PFSK-1 (cell line): ENCODE results near the gene SP3. TPM values are rescaled to one million over a fixed set of nuclear protein-coding genes. Genes with fewer than 3 reads are reported as not detected.
A peak's percentile ranks its signal among the peaks of the same experiment; 100 is the strongest.

Source experiments
- FOXP2 ChIP-seq: optimal IDR thresholded peaks from 2 replicates; pipeline ENCODE3; 2011; ENCODE audit warnings: borderline replicate concordance, control low read depth, inconsistent platforms; ENCODE audit not compliant: insufficient read depth; ENCODE audit errors: extremely low read length, extremely low read depth
- POLR2AphosphoS5 ChIP-seq: IDR thresholded peaks from 2 replicates; pipeline ENCODE4 v1.6.1; 2012; ENCODE audit warnings: low read depth, mild to moderate bottlenecking, control low read depth, low read length, moderate library complexity
- SIN3A ChIP-seq: IDR thresholded peaks from 2 replicates; pipeline ENCODE4 v1.6.1; 2012; ENCODE audit warnings: mild to moderate bottlenecking, low read length, moderate library complexity, borderline replicate concordance; ENCODE audit not compliant: insufficient read depth
- TAF1 ChIP-seq: IDR thresholded peaks from 2 replicates; pipeline ENCODE4 v1.6.1; 2012; ENCODE audit warnings: low read length, control low read depth, borderline replicate concordance; ENCODE audit not compliant: insufficient read depth
- polyA plus RNA-seq: library from polyadenylated mRNA; unstranded; fragments of >200 nt; gene quantifications from one replicate; pipeline ENCODE4 v1.2.1, GENCODE V29; 2012; ENCODE audit warnings: low read depth, missing spikeins; ENCODE audit not compliant: insufficient read length
- TF ChIP-seq, protein P1 (sequence below), 2 experiments: IDR thresholded peaks; 2 replicates each; pipeline versions ENCODE4 v1.6.1 to v1.8.0; 2011 to 2012; ENCODE audit warnings: low read depth in 2 of 2, low read length in 2 of 2, control low read depth in 1 of 2, inconsistent platforms in 1 of 2, mild to moderate bottlenecking in 1 of 2, moderate library complexity in 1 of 2; ENCODE audit not compliant: insufficient read depth in 1 of 2

The SP3 gene
- polyA plus RNA-seq = 31.0 TPM

DNA sequence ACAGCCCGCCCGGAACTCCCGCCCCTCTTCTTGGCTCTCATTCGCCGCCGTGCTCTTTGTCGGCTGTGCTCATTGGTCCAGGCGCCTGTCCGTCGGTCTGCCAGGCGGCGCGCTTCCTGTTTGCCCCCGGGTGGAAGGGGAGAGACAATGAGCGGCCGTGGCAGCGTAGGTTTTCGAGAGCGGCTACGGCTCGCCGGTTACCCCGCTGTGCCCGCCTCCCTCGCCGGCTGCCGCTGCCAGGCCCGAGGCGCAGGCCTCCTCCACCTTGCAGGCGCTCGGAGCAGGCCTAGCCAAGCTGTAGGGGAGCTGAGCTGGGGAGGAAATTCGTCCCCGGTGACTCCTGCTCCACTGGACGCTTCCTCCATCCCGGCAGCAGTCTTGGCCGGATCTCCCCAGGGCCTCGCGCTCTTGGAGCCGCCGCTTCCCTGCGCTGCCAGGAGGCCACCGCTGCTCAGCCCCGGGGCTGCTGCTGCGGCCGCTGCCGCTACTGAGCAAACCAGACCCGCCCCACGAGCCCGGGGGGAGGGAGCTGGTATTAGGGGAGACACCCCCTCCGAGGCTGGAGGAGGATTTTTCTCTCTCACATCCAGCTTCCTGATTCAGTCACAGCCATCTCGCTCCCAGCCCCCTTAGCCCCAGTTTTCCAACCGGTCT lies at the start of gene SP3:
TSS of gene SP3 (minus strand) at position 2 of the 654 bp plus-strand sequence. CDS start 202 bp downstream, outside the sequence.
- TF ChIP-seq FOXP2 (peak; percentile 40), TAF1 (peak; percentile 18), POLR2AphosphoS5 (peak; percentile 43), SIN3A (no peak)
- TF ChIP-seq, protein P1, sequence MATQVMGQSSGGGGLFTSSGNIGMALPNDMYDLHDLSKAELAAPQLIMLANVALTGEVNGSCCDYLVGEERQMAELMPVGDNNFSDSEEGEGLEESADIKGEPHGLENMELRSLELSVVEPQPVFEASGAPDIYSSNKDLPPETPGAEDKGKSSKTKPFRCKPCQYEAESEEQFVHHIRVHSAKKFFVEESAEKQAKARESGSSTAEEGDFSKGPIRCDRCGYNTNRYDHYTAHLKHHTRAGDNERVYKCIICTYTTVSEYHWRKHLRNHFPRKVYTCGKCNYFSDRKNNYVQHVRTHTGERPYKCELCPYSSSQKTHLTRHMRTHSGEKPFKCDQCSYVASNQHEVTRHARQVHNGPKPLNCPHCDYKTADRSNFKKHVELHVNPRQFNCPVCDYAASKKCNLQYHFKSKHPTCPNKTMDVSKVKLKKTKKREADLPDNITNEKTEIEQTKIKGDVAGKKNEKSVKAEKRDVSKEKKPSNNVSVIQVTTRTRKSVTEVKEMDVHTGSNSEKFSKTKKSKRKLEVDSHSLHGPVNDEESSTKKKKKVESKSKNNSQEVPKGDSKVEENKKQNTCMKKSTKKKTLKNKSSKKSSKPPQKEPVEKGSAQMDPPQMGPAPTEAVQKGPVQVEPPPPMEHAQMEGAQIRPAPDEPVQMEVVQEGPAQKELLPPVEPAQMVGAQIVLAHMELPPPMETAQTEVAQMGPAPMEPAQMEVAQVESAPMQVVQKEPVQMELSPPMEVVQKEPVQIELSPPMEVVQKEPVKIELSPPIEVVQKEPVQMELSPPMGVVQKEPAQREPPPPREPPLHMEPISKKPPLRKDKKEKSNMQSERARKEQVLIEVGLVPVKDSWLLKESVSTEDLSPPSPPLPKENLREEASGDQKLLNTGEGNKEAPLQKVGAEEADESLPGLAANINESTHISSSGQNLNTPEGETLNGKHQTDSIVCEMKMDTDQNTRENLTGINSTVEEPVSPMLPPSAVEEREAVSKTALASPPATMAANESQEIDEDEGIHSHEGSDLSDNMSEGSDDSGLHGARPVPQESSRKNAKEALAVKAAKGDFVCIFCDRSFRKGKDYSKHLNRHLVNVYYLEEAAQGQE (IDR thresholded peaks at IDR 0.05; ENCODE audit: insufficient read depth in 1 of 2, low read depth in 2 of 2, low read length in 2 of 2) = no peak

DNA sequence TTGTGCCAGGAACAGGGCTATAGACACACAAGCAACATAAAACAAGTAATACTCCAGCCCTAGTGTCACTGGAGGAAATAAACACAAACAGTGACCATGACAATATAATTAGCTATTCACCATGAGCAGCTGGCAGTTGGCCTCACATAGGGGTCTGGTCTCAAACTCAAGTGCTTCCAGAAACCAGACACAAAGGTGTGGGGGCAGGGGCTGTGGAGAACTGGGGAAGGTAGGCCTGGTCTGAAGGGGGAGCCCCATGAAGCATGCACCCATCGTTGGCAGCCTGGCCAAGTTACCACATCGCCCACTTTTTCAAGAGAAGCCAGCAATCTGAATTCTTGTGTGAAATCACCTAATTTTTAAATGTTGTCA lies 49.5 kb upstream of the SP3 start:
- TF ChIP-seq FOXP2 (no peak), SIN3A (no peak), TAF1 (no peak), POLR2AphosphoS5 (no peak)

DNA sequence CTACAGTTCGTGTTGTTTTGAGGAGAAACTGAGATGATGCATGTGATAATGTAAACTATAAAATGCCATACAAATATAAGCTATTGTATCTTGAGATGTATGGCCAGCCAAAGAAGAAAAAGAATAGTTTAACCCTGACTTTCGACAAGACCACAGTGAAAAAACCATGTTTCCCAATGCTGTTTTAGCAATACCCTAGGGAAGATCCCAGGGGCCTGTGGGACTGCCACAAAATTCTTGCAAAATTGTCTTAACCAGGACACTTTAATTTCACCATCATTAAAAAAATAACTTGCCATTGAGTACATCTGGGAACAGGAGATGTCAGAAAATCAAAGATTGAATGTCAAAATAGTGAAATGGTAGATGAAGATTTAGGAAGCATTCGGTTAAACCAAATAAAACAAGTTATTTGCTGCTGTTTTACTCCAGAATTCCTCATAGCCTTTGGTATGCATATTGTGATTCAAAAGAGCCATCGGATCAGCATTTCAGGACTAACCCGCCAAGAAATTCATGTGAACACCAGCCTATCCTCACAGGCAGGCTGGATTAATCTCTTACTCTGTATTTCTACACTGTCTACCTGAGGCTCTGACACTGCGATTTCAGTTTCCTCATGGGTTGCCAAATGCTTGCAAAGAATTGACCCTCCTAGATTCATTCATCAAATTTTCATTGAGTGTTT lies 49.0 kb upstream of the SP3 start:
- TF ChIP-seq TAF1 (no peak), SIN3A (no peak), POLR2AphosphoS5 (no peak), FOXP2 (no peak)
- TF ChIP-seq, protein P1 (IDR thresholded peaks at IDR 0.05; ENCODE audit: insufficient read depth in 1 of 2, low read depth in 2 of 2, low read length in 2 of 2) = no peak

DNA sequence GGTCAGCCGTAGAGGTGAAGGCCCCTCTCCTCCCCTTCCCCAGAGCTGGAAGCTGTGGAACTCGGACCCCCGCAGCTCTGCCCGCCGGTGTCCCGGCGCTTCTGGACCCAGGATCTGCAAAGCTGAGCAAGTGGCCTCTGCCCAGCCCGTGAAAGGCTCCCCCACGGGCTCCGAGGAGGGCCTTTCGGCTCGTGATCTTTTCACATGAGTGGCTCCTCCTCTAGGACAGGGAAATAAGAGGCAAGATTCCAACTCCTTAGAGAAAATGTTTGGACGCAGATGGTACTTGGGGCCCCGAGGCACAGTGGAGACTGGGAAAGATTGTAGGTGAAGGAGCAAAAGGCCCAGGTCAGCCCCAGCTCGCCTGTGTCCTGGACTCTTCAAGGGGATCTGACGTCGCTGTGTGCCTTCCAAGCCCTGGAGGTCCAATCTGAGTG lies 48.2 kb upstream of the SP3 start:
- TF ChIP-seq POLR2AphosphoS5 (no peak), SIN3A (no peak)

DNA sequence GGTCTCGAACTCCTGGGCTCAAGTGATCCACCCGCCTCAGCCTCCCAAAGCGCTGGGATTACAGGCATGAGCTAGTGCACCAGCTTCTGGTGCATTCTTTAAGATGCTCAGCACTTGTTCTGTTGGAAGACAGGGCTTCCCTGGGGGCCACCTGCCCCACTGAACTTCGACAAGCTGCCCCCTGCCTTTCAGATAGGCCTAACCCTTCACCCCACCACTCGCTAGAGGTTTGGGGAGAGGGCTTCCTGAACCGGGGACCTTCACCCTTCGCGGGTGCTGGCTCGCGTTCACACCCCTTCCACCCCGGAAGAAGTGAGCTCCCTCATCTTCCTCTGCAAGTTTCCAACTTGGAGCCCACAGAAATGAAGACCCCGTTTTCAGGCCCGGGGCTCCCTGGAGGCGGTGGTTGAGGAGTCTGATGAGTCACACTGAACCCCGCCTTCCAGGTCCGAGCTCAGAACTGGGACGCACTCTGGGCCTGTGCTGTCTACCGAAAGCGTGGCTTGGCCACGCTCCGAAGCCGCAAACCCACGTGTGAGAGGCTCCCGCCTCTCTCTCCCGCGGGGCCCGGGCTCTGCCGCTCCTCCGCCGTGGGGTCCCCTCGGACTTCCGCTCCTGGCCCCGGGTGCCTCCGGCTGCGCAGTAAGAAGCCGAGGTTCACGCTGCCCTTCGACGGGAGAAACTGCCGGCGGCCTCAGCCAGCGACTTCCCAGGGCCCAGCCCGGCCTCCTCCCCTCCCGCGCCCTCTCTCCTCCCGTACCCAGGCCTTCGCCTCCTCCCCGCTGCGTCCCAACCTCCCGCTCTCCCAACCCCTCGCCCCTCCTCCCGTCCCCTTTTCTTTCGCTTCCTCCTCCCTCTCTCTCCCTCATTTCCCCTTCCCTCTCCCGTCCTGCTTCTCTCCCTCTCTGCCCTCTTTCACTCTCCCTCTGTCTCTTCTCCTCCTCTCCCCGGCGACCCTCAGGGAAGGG lies 47.5 kb upstream of the SP3 start:
- TF ChIP-seq SIN3A (no peak), POLR2AphosphoS5 (no peak)

DNA sequence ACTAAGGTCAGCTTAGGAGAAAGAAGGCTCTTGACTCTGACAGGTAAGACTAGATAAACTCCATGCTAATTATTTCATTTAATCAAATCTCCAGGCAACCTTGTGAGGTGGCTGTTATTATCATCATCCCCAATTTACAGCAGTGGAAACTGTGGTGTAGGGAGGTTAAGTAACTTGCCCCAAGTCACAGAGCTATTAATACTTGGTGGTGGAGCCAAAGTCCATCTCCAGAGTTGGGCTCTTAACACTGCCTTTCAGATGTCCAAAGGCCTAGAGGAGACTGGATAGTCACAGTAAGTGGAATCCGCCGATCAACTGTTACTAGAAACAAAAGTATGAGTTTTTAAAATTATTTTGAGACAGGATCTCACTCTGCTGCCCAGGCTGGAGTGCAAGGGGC lies 46.6 kb upstream of the SP3 start:
- TF ChIP-seq, protein P1 (IDR thresholded peaks at IDR 0.05; ENCODE audit: insufficient read depth in 1 of 2, low read depth in 2 of 2, low read length in 2 of 2) = no peak
- TF ChIP-seq TAF1 (no peak), FOXP2 (no peak), POLR2AphosphoS5 (no peak), SIN3A (no peak)
